ENCODE results near the gene SLC43A1.

SLC43A1 gene

GRCh38 chr11:57527056-57527631 lies 11.6 kb upstream of the SLC43A1 start:
- DNase-seq: peak; percentile 67

- no peak for DNase-seq
These were observed 7.9 kb upstream of the SLC43A1 start for GRCh38 chr11:57523419-57523818.

- DNase-seq: no peak
These were observed 5.6 kb upstream of the SLC43A1 start for GRCh38 chr11:57521116-57521515.

GRCh38 chr11:57516061-57516443 lies 550 bp upstream of the SLC43A1 start:
- no peak for DNase-seq

GRCh38 chr11:57514538-57515331 lies 767 bp downstream of the SLC43A1 start:
- DNase-seq: peak; percentile 66

GRCh38 chr11:57513911-57514537 lies 1.5 kb downstream of the SLC43A1 start:
- DNase-seq: peak; percentile 57

- DNase-seq: no peak
These were observed 2.1 kb downstream of the SLC43A1 start for GRCh38 chr11:57513452-57513795.

GRCh38 chr11:57512646-57513451 lies 2.7 kb downstream of the SLC43A1 start:
- no peak for DNase-seq

GRCh38 chr11:57511741-57512430 lies 3.6 kb downstream of the SLC43A1 start:
- DNase-seq: no peak

GRCh38 chr11:57508341-57509170 lies 6.9 kb downstream of the SLC43A1 start:
- no peak for DNase-seq

GRCh38 chr11:57506522-57506921 lies 9.0 kb downstream of the SLC43A1 start:
- DNase-seq: no peak

- DNase-seq: no peak
These were observed 11.0 kb downstream of the SLC43A1 start for GRCh38 chr11:57504511-57504910.

- DNase-seq: no peak
These were observed 12.6 kb downstream of the SLC43A1 start for GRCh38 chr11:57502870-57503269.

GRCh38 chr11:57502376-57502775 lies 13.1 kb downstream of the SLC43A1 start:
- DNase-seq: no peak

- DNase-seq: no peak
These were observed 13.5 kb downstream of the SLC43A1 start for GRCh38 chr11:57501953-57502352.

- no peak for DNase-seq
These were observed 14.6 kb downstream of the SLC43A1 start for GRCh38 chr11:57500926-57501325.

GRCh38 chr11:57500515-57500914 lies 15.0 kb downstream of the SLC43A1 start:
- DNase-seq: no peak

- DNase-seq: no peak
These were observed 15.5 kb downstream of the SLC43A1 start for GRCh38 chr11:57499983-57500461.

- peak; percentile 95 for DNase-seq
These were observed 16.0 kb downstream of the SLC43A1 start for GRCh38 chr11:57499413-57499982.

- DNase-seq: no peak
These were observed 17.0 kb downstream of the SLC43A1 start for GRCh38 chr11:57498540-57498939.

Measured in right hindlimb (tissue), 1 donor.